Neural progenitor cell (in vitro differentiated cells): Measurements from ENCODE around the gene GSTA1.
"Not testable (repeated sequence)": the region's sequence is repeated elsewhere in the genome, so short reads cannot be mapped to it uniquely, and the experiment has no call there.

ENCODE experiments used
- CTCF ChIP-seq: fragments of 200-600 bp; sonication (generic); IDR thresholded peaks from 2 replicates; pipeline ENCODE4 v1.5.1; 2017; ENCODE audit warnings: antibody characterized with exemption, mild to moderate bottlenecking
- EZH2 ChIP-seq: fragments of 200-600 bp; sonication (generic); IDR thresholded peaks from 2 replicates; pipeline ENCODE4 v1.6.1; 2017; ENCODE audit warnings: antibody characterized with exemption, mild to moderate bottlenecking, moderate library complexity
- EZH2phosphoT487 ChIP-seq: fragments of 200-600 bp; sonication (generic); IDR thresholded peaks from 2 replicates; pipeline ENCODE4 v1.6.1; 2017; ENCODE audit warnings: antibody characterized with exemption

- not testable (repeated sequence) for TF ChIP-seq CTCF, EZH2, EZH2phosphoT487
Measured at GRCh38 chr6:52782209-52782608, 21.4 kb downstream of the GSTA1 start.
